IPS-20b (cell line): ENCODE results near the gene AGPAT3.
A peak's percentile ranks its signal among the peaks of the same experiment; 100 is the strongest.

Experiments
- H3K27ac ChIP-seq: one replicate; pipeline ENCODE4 v1.5.1; 2013; ENCODE audit warnings: low read length
- H3K27me3 ChIP-seq: 2 replicates; pipeline ENCODE4 v1.6.1; 2013; ENCODE audit warnings: mild to moderate bottlenecking, low read length, inconsistent platforms; ENCODE audit not compliant: insufficient read depth
- H3K36me3 ChIP-seq: 2 replicates; pipeline ENCODE4 v1.6.1; 2013; ENCODE audit warnings: low read depth, mild to moderate bottlenecking, inconsistent platforms, low read length, moderate library complexity; ENCODE audit not compliant: insufficient read depth
- H3K4me1 ChIP-seq: 2 replicates; pipeline ENCODE4 v1.6.1; 2013; ENCODE audit warnings: mild to moderate bottlenecking, control low read depth, inconsistent platforms, low read length, moderate library complexity; ENCODE audit not compliant: insufficient read depth
- H3K4me3 ChIP-seq: 2 replicates; pipeline ENCODE4 v1.5.1; 2013; ENCODE audit warnings: mild to moderate bottlenecking, low read length, inconsistent platforms
- H3K9ac ChIP-seq: 2 replicates; pipeline ENCODE4 v1.6.1; 2013; ENCODE audit warnings: low read depth, mild to moderate bottlenecking, inconsistent platforms, low read length, moderate library complexity
- H3K9me3 ChIP-seq: 2 replicates; pipeline ENCODE4 v1.6.1; 2013; ENCODE audit warnings: mild to moderate bottlenecking, low read depth, low read length, inconsistent platforms; ENCODE audit not compliant: insufficient read depth

The AGPAT3 gene

DNA sequence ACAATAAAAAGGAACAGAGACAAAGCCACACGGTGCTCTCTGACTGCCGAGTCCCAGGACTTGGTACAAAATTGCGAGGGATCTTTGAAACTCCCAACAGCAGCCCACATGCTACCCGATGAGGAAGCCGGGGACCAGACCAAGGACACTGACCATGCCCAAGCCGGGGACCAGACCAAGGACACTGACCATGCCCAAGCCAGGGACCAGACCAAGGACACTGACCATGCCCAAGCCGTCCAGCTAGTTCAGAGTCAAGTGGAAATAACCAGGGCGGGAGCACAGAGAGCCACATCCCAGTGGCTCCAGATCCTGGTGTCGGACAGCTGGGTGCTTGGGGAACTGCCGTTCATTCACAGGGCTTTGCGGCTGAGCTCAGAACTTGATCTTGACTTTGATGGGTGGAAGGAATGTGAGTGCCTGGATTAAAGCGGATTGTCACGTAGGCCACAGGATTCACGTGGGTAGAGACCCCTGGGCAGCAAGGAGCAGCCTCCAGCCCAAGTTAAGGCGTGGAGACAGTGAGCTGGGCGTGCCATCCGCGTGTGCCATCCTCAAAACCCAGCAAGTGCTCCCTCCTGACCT, 130.6 kb downstream of the AGPAT3 start:
- H3K27me3 ChIP-seq, result no peaks in the 10 kb centered on the region
- no peaks in the 10 kb centered on the region for H3K36me3 ChIP-seq
- no peak overlapping the region for H3K27ac ChIP-seq
- H3K9me3 ChIP-seq, result no peaks in the 10 kb centered on the region
- H3K4me1 ChIP-seq, result no peaks in the 10 kb centered on the region
- no peak overlapping the region for H3K9ac ChIP-seq
- H3K4me3 ChIP-seq, result no peak overlapping the region

DNA sequence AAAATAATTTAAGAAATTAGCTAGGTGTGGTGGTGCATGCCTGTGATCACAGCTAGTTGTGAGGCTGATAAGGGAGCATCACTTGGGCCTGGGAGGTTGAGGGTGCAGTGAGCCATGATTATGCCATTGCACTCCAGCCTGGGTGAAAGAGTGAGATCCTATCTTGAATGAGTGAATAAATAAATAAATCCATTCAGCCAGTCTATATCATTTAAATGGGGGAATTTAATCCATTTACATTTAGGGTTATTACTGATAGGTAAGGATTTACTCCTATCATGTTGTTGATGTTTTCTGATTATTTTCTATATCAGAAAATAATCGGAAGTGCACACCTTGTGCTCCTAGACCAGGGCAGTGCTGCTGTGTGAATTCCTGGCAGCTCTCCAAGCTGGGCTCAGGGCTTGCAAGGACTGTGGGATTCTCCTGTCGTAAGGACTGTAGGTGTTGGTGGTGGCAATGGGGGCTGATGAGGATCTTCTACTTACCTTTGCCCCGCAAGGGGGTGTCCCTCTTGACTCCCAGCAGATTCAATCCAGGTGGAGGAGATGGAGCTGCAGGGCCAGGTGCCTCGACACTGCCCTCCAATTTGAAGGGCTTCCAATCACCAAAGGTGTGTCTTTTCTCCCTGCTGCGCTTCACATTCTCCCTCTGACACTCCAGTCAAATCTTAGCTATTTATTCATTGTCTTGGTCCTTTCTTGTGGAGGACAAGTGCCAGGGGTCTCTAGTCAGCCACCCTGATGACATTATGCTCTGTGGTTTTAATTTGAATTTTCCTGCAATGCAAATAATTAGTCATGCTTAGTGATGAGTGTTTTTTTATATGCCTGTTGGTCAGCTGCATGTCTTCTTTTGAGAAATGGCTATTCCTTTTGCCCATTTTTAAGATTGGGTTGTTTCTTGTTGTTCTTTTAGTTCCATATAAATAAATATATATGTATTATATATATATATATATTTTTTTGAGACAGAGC, 133.0 kb downstream of the AGPAT3 start:
- Histone ChIP-seq H3K27ac (no peak overlapping the region), H3K9ac (no peak overlapping the region), H3K27me3 (no peaks in the 10 kb centered on the region)

DNA sequence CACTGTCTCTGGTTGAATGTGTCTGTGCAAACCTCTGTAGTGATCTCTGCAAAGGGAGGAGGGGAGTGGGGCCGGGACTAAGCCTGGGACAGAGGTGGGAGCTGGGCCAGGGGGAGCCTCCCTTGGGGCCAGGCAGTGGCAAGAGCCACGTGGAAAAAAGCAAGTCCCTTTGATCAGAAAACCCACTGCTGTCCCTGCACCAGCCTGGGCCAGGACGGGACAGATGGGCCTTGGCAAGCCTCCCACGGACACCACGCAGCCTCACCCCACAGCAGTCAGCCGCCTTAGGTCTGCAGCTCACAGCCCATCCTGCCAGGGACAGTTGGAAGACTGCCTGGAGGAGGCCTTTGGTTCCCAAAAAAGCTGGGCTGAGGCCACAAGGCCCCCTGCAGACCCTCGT, 135.3 kb downstream of the AGPAT3 start:
- no peaks in the 10 kb centered on the region for H3K27me3 ChIP-seq
- H3K27ac ChIP-seq, result no peak overlapping the region
- H3K4me3 ChIP-seq, result no peak overlapping the region
- no peaks in the 10 kb centered on the region for H3K9me3 ChIP-seq
- H3K9ac ChIP-seq, result no peak overlapping the region
- H3K36me3 ChIP-seq, result no peaks in the 10 kb centered on the region
- H3K4me1 ChIP-seq, result no peaks in the 10 kb centered on the region

More for the DNA sequence above, 133.0 kb downstream of the AGPAT3 start:
- Histone ChIP-seq H3K4me3 (no peak overlapping the region), H3K9me3 (no peaks in the 10 kb centered on the region), H3K4me1 (no peaks in the 10 kb centered on the region), H3K36me3 (no peaks in the 10 kb centered on the region)

DNA sequence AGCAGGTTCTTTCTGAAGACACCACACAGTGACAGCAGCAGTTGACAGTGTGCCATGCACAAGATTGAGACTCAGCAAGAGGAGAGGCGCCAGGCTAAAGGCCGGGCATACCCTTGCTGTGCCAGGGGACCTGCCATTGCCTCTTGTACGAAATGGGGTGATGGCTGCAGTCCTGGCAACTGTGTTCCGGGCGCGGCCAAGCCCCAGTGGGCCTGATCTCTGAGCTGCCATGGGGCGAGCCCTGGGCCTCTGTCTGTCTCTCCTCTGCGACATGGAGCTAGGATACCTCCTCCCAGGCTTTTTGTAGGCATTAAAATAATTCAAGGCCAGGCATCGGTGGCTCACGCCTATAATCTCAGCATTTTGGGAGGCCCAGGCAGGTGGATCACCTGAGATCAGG, 137.5 kb downstream of the AGPAT3 start:
- Histone ChIP-seq H3K4me3 (no peak overlapping the region), H3K27me3 (no peaks in the 10 kb centered on the region), H3K9me3 (no peaks in the 10 kb centered on the region)

DNA sequence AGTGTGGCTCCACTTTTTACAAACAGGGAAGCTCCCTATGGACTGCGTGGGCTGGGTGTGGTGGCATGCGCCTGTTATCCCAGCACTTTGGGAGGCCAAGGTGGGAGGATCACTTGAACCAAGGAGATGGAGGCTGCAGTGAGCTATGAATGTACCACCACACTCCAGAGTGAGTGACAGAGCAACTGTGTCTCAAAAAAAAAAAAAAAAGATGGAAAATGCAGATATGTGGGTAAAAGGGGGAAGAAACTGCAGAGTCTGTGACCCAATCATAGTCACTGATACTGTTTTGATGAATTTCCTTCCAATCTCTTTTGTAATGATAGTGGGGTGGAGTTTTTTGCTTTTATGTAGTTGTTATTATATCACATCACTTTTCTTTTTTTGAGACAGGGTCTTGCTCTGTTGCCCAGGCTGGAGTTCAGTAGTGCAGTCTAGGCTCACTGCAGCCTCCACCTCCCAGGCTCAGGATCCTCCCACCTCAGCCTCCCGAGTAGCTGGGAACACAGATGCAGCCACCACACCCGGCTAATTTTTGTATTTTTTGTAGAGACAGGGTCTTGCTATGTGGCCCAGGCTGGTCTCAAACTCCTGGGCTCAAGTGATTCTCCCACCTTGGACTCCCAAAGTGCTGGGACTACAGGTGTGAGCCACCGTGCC, 138.4 kb downstream of the AGPAT3 start:
- Histone ChIP-seq H3K9ac (no peak overlapping the region), H3K27ac (no peak overlapping the region), H3K4me3 (no peak overlapping the region), H3K4me1 (no peaks in the 10 kb centered on the region), H3K36me3 (no peaks in the 10 kb centered on the region), H3K9me3 (no peaks in the 10 kb centered on the region), H3K27me3 (no peaks in the 10 kb centered on the region)

More for the DNA sequence above, 137.5 kb downstream of the AGPAT3 start:
- Histone ChIP-seq H3K36me3 (no peaks in the 10 kb centered on the region), H3K9ac (no peak overlapping the region), H3K4me1 (no peaks in the 10 kb centered on the region), H3K27ac (no peak overlapping the region)

DNA sequence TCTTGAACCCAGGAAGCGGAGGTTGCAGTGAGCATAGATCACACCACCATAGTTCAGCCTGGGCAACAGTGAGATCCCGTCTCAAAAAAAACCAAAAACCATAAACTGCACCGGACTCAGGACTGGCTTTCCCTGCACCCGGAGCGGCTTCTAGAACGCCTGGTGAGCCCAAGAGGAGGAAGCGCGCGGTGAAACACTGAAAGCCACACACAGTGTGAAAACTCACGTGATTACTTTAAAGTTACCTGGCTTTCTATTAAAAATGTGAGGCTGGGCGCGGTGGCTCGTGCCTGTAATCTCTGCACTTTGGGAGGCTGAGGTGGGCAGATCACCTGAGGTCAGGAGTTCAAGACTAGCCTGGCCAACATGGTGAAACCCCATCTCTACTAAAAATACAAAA, 140.0 kb downstream of the AGPAT3 start:
- H3K4me1 ChIP-seq, result no peaks in the 10 kb centered on the region
- H3K4me3 ChIP-seq, result no peak overlapping the region
- H3K9ac ChIP-seq, result no peak overlapping the region
- H3K27ac ChIP-seq, result no peak overlapping the region
- no peaks in the 10 kb centered on the region for H3K9me3 ChIP-seq
- H3K27me3 ChIP-seq, result no peaks in the 10 kb centered on the region
- no peaks in the 10 kb centered on the region for H3K36me3 ChIP-seq

DNA sequence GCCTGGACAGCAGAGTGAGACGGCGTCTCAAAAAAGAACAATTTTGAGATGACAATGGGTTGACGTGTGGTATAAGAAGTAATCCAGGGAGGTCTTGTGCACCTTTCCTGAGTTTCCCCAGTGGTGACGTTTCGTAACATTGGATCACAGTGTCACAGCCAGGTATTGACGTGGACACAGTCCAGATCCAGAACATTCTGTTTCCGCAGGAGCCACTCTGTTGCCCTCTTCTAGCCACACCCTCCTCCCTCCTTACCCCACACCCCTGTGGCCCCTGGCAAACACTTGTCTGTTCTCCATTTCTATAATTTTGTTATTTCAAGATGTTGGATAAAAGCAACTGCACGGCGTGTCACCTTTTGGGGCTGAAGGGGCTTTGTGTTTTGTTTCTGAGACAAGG, 140.6 kb downstream of the AGPAT3 start:
- H3K9ac ChIP-seq, result no peak overlapping the region
- H3K4me1 ChIP-seq, result peaks cover under 1% of the 10 kb centered on the region; the same call in 1 of the 2 replicates
- no peak overlapping the region for H3K27ac ChIP-seq
- H3K36me3 ChIP-seq, result no peaks in the 10 kb centered on the region
- H3K27me3 ChIP-seq, result no peaks in the 10 kb centered on the region
- H3K9me3 ChIP-seq, result no peaks in the 10 kb centered on the region
- no peak overlapping the region for H3K4me3 ChIP-seq

DNA sequence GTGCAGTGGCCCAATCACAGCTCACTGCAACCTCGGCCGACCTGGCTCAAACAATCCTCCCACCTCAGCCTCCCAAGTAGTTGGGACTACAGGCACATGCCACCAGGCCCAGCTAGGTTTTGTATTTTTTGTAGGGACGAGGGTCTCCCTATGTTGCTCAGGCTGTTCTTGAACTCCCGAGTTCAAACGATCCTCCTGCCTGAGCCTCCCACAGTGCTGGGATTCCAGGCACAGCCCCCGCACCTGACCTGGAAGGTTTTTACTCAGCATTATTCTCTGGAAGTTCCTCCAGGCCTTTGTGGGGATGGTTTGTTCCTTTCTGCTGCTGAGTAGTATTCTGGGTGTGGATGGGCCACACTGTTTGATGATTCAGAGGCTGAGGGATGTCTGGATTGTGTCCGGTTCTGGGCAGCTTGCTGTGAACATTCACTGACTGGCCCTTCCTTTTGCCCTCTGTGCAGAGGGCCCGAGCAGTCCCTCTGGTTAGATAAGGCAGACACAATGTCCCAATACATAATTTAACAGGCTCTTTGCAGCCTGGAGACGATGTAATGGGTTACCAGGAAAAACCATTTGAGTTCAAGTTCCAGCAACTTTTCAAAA, 141.1 kb downstream of the AGPAT3 start:
- H3K27ac ChIP-seq, result no peak overlapping the region
- H3K27me3 ChIP-seq, result no peaks in the 10 kb centered on the region
- no peak overlapping the region for H3K9ac ChIP-seq
- H3K4me3 ChIP-seq, result no peak overlapping the region
- peaks cover 6% of the 10 kb centered on the region for H3K4me1 ChIP-seq
- no peaks in the 10 kb centered on the region for H3K36me3 ChIP-seq
- H3K9me3 ChIP-seq, result no peaks in the 10 kb centered on the region

DNA sequence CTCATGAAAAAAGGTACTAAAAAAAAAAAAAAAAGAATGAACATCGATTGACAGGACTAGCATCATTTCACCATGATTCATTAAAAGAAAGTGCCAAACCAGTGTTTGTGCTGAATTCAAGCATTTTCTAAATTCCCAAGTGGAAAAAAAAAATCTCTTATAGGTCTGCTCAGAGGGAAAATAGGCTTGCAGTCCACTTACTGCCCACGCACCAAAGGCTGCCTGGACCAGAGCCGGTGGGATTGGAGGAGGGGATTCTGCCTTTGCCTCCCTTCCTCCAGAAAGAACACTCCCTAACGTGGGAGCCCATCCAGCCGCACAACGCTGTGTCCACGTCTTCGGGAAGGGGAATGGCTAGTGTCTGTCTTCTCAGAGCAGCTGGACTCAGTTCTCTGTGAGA, 141.6 kb downstream of the AGPAT3 start:
- Histone ChIP-seq H3K27ac (no peak overlapping the region), H3K27me3 (no peaks in the 10 kb centered on the region), H3K36me3 (no peaks in the 10 kb centered on the region), H3K9ac (no peak overlapping the region), H3K4me3 (no peak overlapping the region), H3K4me1 (peaks cover 8% of the 10 kb centered on the region), H3K9me3 (no peaks in the 10 kb centered on the region)

DNA sequence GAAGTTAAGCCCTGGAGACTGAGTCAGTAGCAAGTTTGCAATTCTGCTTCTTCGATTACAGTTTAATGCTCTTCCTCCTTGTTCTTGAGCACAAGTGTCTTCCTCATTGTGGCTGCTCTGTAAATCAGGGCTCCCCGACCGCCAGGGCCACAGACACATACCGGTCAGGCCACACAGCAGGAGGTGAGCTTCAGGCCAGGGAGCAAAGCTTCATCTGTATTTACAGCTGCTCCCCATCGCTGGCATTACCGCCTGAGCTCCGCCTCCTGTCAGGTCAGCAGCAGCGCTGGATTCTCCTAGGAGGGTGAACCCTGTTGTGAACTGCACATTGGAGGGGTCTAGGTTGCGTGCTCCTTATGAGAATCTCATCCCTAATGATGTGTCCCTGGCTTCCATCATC, 145.4 kb downstream of the AGPAT3 start:
- H3K9ac ChIP-seq, result no peak overlapping the region
- no peaks in the 10 kb centered on the region for H3K27me3 ChIP-seq
- peaks cover 17% of the 10 kb centered on the region for H3K4me1 ChIP-seq
- H3K9me3 ChIP-seq, result no peaks in the 10 kb centered on the region
- no peak overlapping the region for H3K4me3 ChIP-seq
- no peak overlapping the region for H3K27ac ChIP-seq
- H3K36me3 ChIP-seq, result no peaks in the 10 kb centered on the region

DNA sequence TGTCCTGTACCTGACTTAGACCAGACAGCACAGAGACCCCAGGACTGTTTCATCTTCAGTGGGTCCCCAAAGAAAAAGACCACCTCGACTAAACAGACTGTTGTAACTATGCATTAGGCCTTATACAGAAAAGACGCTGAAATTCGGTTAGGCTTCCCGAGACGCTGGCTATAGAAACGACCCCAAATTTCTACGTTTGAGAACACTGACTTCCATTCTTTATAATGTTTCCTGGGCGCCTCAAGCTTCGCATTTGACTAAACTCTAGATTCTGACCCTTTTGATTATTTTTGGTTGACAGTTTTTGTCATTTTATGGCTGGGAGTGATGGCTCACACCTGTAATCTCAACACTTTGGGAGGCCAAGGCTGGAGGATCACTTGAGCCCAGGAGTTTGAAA, 146.1 kb downstream of the AGPAT3 start:
- Histone ChIP-seq H3K27ac (peak overlapping the region; percentile 57), H3K9ac (peak overlapping the region; percentile 83; the same call in 1 of the 2 replicates), H3K36me3 (no peaks in the 10 kb centered on the region), H3K9me3 (no peaks in the 10 kb centered on the region), H3K4me3 (peak overlapping the region; percentile 78), H3K27me3 (no peaks in the 10 kb centered on the region), H3K4me1 (peaks cover 17% of the 10 kb centered on the region)
